Calu3 (cell line): ENCODE data around the gene AHNAK2. TPM values are rescaled to one million over a fixed set of nuclear protein-coding genes. Genes with fewer than 3 reads are reported as not detected.

Experiments used
- BruUV-seq: library from RNA; stranded (reverse); fragments of 400-500 nt; replicated peaks from 2 replicates; lab custom pipeline; 2021; lab: Mats Ljungman, UMichigan
- CTCF ChIA-PET: fragments of 300-600 bp; sonication (Branson Sonifier 250); formaldehyde crosslinking; loops from one replicate; lab custom pipeline; 2022; ENCODE audit warnings: antibody characterized with exemption; lab: Charles Lee
- DNase-seq: peaks from one replicate; pipeline ENCODE4 v3.0.0; 2022
- H3K27ac Mint-ChIP-seq: one replicate; pipeline ENCODE4 v1.8.0; 2022; ENCODE audit warnings: mixed read lengths; ENCODE audit not compliant: unreplicated experiment
- H3K27me3 Mint-ChIP-seq: one replicate; pipeline ENCODE4 v1.8.0; 2022; ENCODE audit warnings: mixed read lengths; ENCODE audit not compliant: unreplicated experiment
- H3K36me3 Mint-ChIP-seq: one replicate; pipeline ENCODE4 v1.8.0; 2022; ENCODE audit warnings: mild to moderate bottlenecking, moderate library complexity, mixed read lengths; ENCODE audit not compliant: insufficient read depth, unreplicated experiment
- H3K4me1 Mint-ChIP-seq: one replicate; pipeline ENCODE4 v1.8.0; 2022; ENCODE audit warnings: mild to moderate bottlenecking, low read depth, mixed read lengths; ENCODE audit not compliant: unreplicated experiment
- H3K4me3 Mint-ChIP-seq: one replicate; pipeline ENCODE4 v1.8.0; 2022; ENCODE audit warnings: mild to moderate bottlenecking, low read depth, moderate library complexity, mixed read lengths; ENCODE audit not compliant: unreplicated experiment
- H3K9me3 Mint-ChIP-seq: one replicate; pipeline ENCODE4 v1.8.0; 2022; ENCODE audit warnings: low read depth, mixed read lengths; ENCODE audit not compliant: unreplicated experiment
- CTCF ChIP-seq: fragments of 200-600 bp; IDR thresholded peaks from one replicate; pipeline ENCODE4 v1.8.0; 2022; ENCODE audit warnings: antibody characterized with exemption; ENCODE audit not compliant: unreplicated experiment
- intact Hi-C: fragments of 100-400 bp; cut with micrococcal nuclease; formaldehyde crosslinking; loops from one replicate; pipeline ENCODE4 v1.10.0; 2022; ENCODE audit not compliant: unreplicated experiment
- total RNA-seq: library from RNA; stranded (reverse); gene quantifications from 2 replicates; pipeline ENCODE4 v1.2.3, GENCODE V29; 2022

AHNAK2 gene
- total RNA-seq, 1 experiment from 2014 or later = 42.0 TPM

GRCh38 chr14:104978746-104979691, 845 bp upstream of the AHNAK2 start:
- peaks cover 32% of the 10 kb centered on the region for H3K36me3 Mint-ChIP-seq
- no TSS peak for BruUV-seq
- DNase-seq = no peak
- H3K27me3 Mint-ChIP-seq = no peaks in the 10 kb centered on the region
- intact Hi-C loops = loop anchor here (10.0 kb wide), 1 partner anchor 84 kb away; no protein-coding TSS in a partner anchor
- peaks cover 46% of the 10 kb centered on the region for H3K4me1 Mint-ChIP-seq
- no peak for TF ChIP-seq CTCF
- CTCF ChIA-PET = interaction anchor here (0.7 kb wide), 1 partner anchor 91 kb away, joined by 4 read pairs; no protein-coding TSS in a partner anchor
- H3K27ac Mint-ChIP-seq = peak overlapping the region; percentile 23
- peak overlapping the region; percentile 24 for H3K4me3 Mint-ChIP-seq
- H3K9me3 Mint-ChIP-seq = no peaks in the 10 kb centered on the region

DNA sequence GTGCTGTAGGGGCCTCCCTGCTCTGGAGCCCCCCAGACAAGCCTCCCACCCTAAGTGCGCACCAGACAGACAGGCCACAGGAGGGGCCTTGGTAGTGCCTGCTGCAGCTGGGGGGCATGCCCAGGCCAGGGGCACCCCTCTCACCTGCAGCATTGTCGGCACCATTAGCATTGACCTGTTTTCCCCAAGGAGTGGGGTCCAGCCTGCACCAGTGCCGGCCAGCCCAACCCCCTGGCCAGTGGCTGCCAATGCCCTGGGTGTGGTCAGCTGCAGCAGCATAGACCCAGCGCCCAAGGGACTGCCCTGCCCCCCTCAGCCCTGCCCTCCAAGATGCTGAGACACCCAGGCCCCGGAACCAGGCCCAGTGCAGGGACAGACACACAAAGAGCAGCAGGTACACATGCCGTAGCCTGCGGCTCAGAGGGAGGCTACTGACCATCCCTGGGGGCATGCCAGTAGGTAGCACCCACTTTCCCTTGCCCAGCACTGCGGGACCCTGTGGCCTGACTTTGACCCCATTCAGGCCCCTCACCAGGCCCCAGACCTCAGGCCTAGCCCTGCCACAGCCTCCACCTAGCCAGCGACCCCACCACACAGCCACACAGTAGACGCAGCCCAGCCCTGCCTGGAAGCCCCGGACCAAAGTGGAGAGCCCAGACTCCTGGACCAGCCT, 1.0 kb downstream of the AHNAK2 start:
- CTCF ChIA-PET = interaction anchor here (1.0 kb wide), 1 partner anchor 10 kb away, joined by 5 read pairs; no protein-coding TSS in a partner anchor
- Mint-ChIP-seq H3K36me3 (peaks cover 50% of the 10 kb centered on the region), H3K4me3 (peak overlapping the region; percentile 92), H3K27me3 (no peaks in the 10 kb centered on the region), H3K9me3 (no peaks in the 10 kb centered on the region), H3K4me1 (peaks cover 46% of the 10 kb centered on the region), H3K27ac (peak overlapping the region; percentile 51)
- TSS peak; percentile 28 for BruUV-seq
- no peak for DNase-seq
- no peak for TF ChIP-seq CTCF
- intact Hi-C loops = loop anchor here (2.0 to 10.0 kb wide), 2 partner anchors 82 to 110 kb away; no protein-coding TSS in a partner anchor

- Mint-ChIP-seq H3K4me1 (peaks cover 52% of the 10 kb centered on the region), H3K27me3 (no peaks in the 10 kb centered on the region), H3K36me3 (peaks cover 57% of the 10 kb centered on the region), H3K4me3 (peak overlapping the region; percentile 92), H3K9me3 (no peaks in the 10 kb centered on the region), H3K27ac (peak overlapping the region; percentile 54)
- DNase-seq = peak; percentile 93
- intact Hi-C loops = loop anchor here (2.0 to 10.0 kb wide), 2 partner anchors 82 to 110 kb away; no protein-coding TSS in a partner anchor
- BruUV-seq = no TSS peak
- TF ChIP-seq CTCF = peak; percentile 91
- CTCF ChIA-PET = interaction anchor here (1.0 kb wide), 1 partner anchor 9 kb away, joined by 5 read pairs; no protein-coding TSS in a partner anchor
Measured at GRCh38 chr14:104976198-104977007, 1.8 kb downstream of the AHNAK2 start.
